GM19467 (cell line): ENCODE measurements around the gene MECR.

Experiments used
- ATAC-seq: cut with Tn5 transposase; IDR thresholded peaks from one replicate; pipeline ENCODE4 v1.9.1; 2021; ENCODE audit warnings: mild to moderate bottlenecking, moderate library complexity; ENCODE audit not compliant: unreplicated experiment

MECR gene

GRCh38 chr1:29230553-29231378 is at the start of gene MECR:
TSS of gene MECR (minus strand) at chr1:29230934. CDS start at chr1:29230906, 28 bp downstream.
- peak; percentile 84 for ATAC-seq

- ATAC-seq, result no peak
Measured at GRCh38 chr1:29279951-29280391, 49.2 kb upstream of the MECR start.

GRCh38 chr1:29279406-29279805 is 48.7 kb upstream of the MECR start:
- ATAC-seq, result no peak

GRCh38 chr1:29278124-29278523 is 47.4 kb upstream of the MECR start:
- ATAC-seq, result no peak

- no peak for ATAC-seq
Measured at GRCh38 chr1:29275435-29275834, 44.7 kb upstream of the MECR start.

- no peak for ATAC-seq
Measured at GRCh38 chr1:29272147-29272907, 41.6 kb upstream of the MECR start.

- ATAC-seq, result no peak
Measured at GRCh38 chr1:29271724-29272123, 41.0 kb upstream of the MECR start.

GRCh38 chr1:29270929-29271521 is 40.3 kb upstream of the MECR start:
- no peak for ATAC-seq

GRCh38 chr1:29269382-29269781 is 38.6 kb upstream of the MECR start:
- no peak for ATAC-seq

GRCh38 chr1:29267321-29268070 is 36.8 kb upstream of the MECR start:
- no peak for ATAC-seq

GRCh38 chr1:29266912-29267311 is 36.2 kb upstream of the MECR start:
- ATAC-seq, result no peak

- no peak for ATAC-seq
Measured at GRCh38 chr1:29264773-29265389, 34.1 kb upstream of the MECR start.

GRCh38 chr1:29260531-29260930 is 29.8 kb upstream of the MECR start:
- no peak for ATAC-seq

GRCh38 chr1:29259802-29260441 is 29.2 kb upstream of the MECR start:
- ATAC-seq, result no peak

- ATAC-seq, result no peak
Measured at GRCh38 chr1:29258976-29259801, 28.5 kb upstream of the MECR start.

- ATAC-seq, result no peak
Measured at GRCh38 chr1:29258189-29258975, 27.6 kb upstream of the MECR start.

- ATAC-seq, result no peak
Measured at GRCh38 chr1:29256979-29257804, 26.5 kb upstream of the MECR start.

- no peak for ATAC-seq
Measured at GRCh38 chr1:29256394-29256793, 25.7 kb upstream of the MECR start.
